Brain microvascular endothelial cell (primary cell): ENCODE data around the gene UBE2M.
A peak's percentile ranks its signal among the peaks of the same experiment; 100 is the strongest.
"Not testable (repeated sequence)": the region's sequence is repeated elsewhere in the genome, so short reads cannot be mapped to it uniquely, and the experiment has no call there.

Source experiments
- DNase-seq: peaks from one replicate; pipeline ENCODE4 v3.0.0-alpha.2; 2020
- H3K27ac ChIP-seq: fragments of 250-450 bp; sonication (Bioruptor Pico); 2 replicates; pipeline ENCODE4 v1.5.1; 2020; ENCODE audit warnings: mild to moderate bottlenecking, moderate library complexity
- H3K27me3 ChIP-seq: fragments of 250-450 bp; sonication (Bioruptor Pico); replicated peaks from 2 replicates; pipeline ENCODE4 v1.5.1; 2020; ENCODE audit warnings: mild to moderate bottlenecking
- H3K36me3 ChIP-seq: fragments of 250-450 bp; sonication (Bioruptor Pico); replicated peaks from 2 replicates; pipeline ENCODE4 v1.5.1; 2020; ENCODE audit warnings: mild to moderate bottlenecking
- H3K4me3 ChIP-seq: 2 replicates; pipeline ENCODE4 v1.5.1; 2011; ENCODE audit warnings: low read depth, mild to moderate bottlenecking, control low read depth, low read length, moderate library complexity
- CTCF ChIP-seq: IDR thresholded peaks from 2 replicates; pipeline ENCODE4 v1.5.1; 2011; ENCODE audit warnings: low read depth, mild to moderate bottlenecking, moderate library complexity, low read length, control low read depth, inconsistent platforms; ENCODE audit errors: missing control alignments
- in situ Hi-C: cut with HindIII; loops from 2 replicates; pipeline ENCODE4 v1.10.0; 2017; ENCODE audit warnings: low sequenced_read_pairs, low pct_ligation_motif_present

Gene UBE2M

GRCh38 chr19:58513694-58514563, 44.5 kb downstream of the UBE2M start:
- TF ChIP-seq CTCF, result peak; percentile 54
- DNase-seq, result peak; percentile 62
- in situ Hi-C loops, result no loop called here
- H3K4me3 ChIP-seq, result peak overlapping the region; percentile 56
- H3K27me3 ChIP-seq, result no peaks in the 10 kb centered on the region
- no peak overlapping the region for H3K27ac ChIP-seq
- peaks cover 15% of the 10 kb centered on the region for H3K36me3 ChIP-seq

- in situ Hi-C loops, result no loop called here
- no peaks in the 10 kb centered on the region for H3K27me3 ChIP-seq
- TF ChIP-seq CTCF, result no peak
- H3K36me3 ChIP-seq, result peaks cover 15% of the 10 kb centered on the region
- no peak overlapping the region for H3K4me3 ChIP-seq
- H3K27ac ChIP-seq, result no peak overlapping the region
- no peak for DNase-seq
These were observed 45.2 kb downstream of the UBE2M start for GRCh38 chr19:58513213-58513693.

GRCh38 chr19:58511353-58512208, 46.8 kb downstream of the UBE2M start, which contains the start of gene SLC27A5:
TSS of gene SLC27A5 (minus strand) at chr19:58511992. CDS start at chr19:58511955, 37 bp downstream.
- DNase-seq, result no peak
- H3K36me3 ChIP-seq, result peaks cover 6% of the 10 kb centered on the region

GRCh38 chr19:58510084-58510862, 48.1 kb downstream of the UBE2M start:
- no peak overlapping the region for H3K4me3 ChIP-seq
- H3K27me3 ChIP-seq, result no peaks in the 10 kb centered on the region
- in situ Hi-C loops, result no loop called here
- no peak for TF ChIP-seq CTCF
- no peak for DNase-seq
- no peak overlapping the region for H3K27ac ChIP-seq
- H3K36me3 ChIP-seq, result no peaks in the 10 kb centered on the region

More at GRCh38 chr19:58511353-58512208, 46.8 kb downstream of the UBE2M start, which contains the start of gene SLC27A5:
- in situ Hi-C loops, result no loop called here
- H3K27ac ChIP-seq, result no peak within 1 kb of the TSS
- H3K4me3 ChIP-seq, result no peak within 1 kb of the TSS
- no peaks in the 10 kb centered on the region for H3K27me3 ChIP-seq
- TF ChIP-seq CTCF, result no peak

- Histone ChIP-seq H3K27me3 (no peaks in the 10 kb centered on the region), H3K36me3 (no peaks in the 10 kb centered on the region), H3K4me3 (no peak overlapping the region), H3K27ac (no peak overlapping the region)
- in situ Hi-C loops, result no loop called here
- DNase-seq, result no peak
- TF ChIP-seq CTCF, result no peak
These were observed 48.7 kb downstream of the UBE2M start for GRCh38 chr19:58509731-58510083.

- H3K27ac ChIP-seq, DNase-seq, in situ Hi-C loops, H3K4me3 ChIP-seq, H3K36me3 ChIP-seq, H3K27me3 ChIP-seq: not testable (repeated sequence)
These were observed 50.7 kb downstream of the UBE2M start for GRCh38 chr19:58507602-58508223.
